HepG2 (cell line): ENCODE measurements around the gene EVA1C.

Source experiments
- CAMTA2 ChIP-seq: sonication (generic); formaldehyde crosslinking; IDR thresholded peaks from 2 replicates; pipeline ENCODE4 v1.4.0; 2020; ENCODE audit warnings: mild to moderate bottlenecking, missing genetic modification reagents, borderline replicate concordance
- CREB1 ChIP-seq, 2 experiments: fragments of 450-650 bp in 1 of 2; IDR thresholded peaks; 2 replicates each; pipeline ENCODE4 v1.6.1; 2016 to 2017; ENCODE audit warnings: control low read depth in 1 of 2, mild to moderate bottlenecking in 1 of 2, missing compliant biosample characterization in 1 of 2, missing genetic modification characterization in 1 of 2
- NFIB ChIP-seq: sonication (generic); formaldehyde crosslinking; IDR thresholded peaks from 2 replicates; pipeline ENCODE4 v1.9.0; 2021; ENCODE audit warnings: missing genetic modification reagents, mild to moderate bottlenecking, borderline replicate concordance
- TERF1 ChIP-seq: sonication (generic); formaldehyde crosslinking; IDR thresholded peaks from 2 replicates; pipeline ENCODE4 v1.8.0; 2022; ENCODE audit warnings: mild to moderate bottlenecking, missing genetic modification reagents, moderate library complexity
- TFDP2 ChIP-seq: sonication (generic); formaldehyde crosslinking; IDR thresholded peaks from 2 replicates; pipeline ENCODE4 v1.4.0; 2020; ENCODE audit warnings: missing genetic modification reagents
- TP53 ChIP-seq: sonication (generic); formaldehyde crosslinking; conservative IDR thresholded peaks from 2 replicates; pipeline ENCODE4 v1.4.0; 2020; ENCODE audit warnings: missing genetic modification reagents
- ZNF138 ChIP-seq: sonication (generic); formaldehyde crosslinking; IDR thresholded peaks from 2 replicates; pipeline ENCODE4 v1.5.0; 2020; ENCODE audit warnings: mild to moderate bottlenecking, low read depth, missing genetic modification reagents

- TF ChIP-seq CREB1 (IDR thresholded peaks at IDR 0.05) (no peak), CREB1 (CRISPR knock-in tag; IDR thresholded peaks at IDR 0.05) (no peak), TERF1 (no peak), ZNF138 (no peak), TFDP2 (CRISPR knock-in tag) (no peak), TP53 (CRISPR knock-in tag) (no peak), CAMTA2 (CRISPR knock-in tag) (no peak), NFIB (no peak)
Observed at GRCh38 chr21:32383812-32384211, 28.7 kb upstream of the EVA1C start.
